PC-3 (cell line): ENCODE measurements around the gene ATP13A3. TPM values are rescaled to one million over a fixed set of nuclear protein-coding genes. Genes with fewer than 3 reads are reported as not detected.

Experiments
- ATAC-seq: fragments of 200-7000 bp; cut with Tn5 transposase; 2 replicates; pipeline ENCODE4 v1.9.1; 2020; ENCODE audit warnings: mild to moderate bottlenecking, moderate library complexity
- BruUV-seq: library from RNA; stranded (reverse); fragments of 400-500 nt; replicated peaks from 2 replicates; lab custom pipeline; 2021; lab: Mats Ljungman, UMichigan
- CTCF ChIA-PET: fragments of 300-600 bp; sonication (Branson Sonifier 250); formaldehyde crosslinking; loops from one replicate; lab custom pipeline; 2022; ENCODE audit warnings: antibody characterized with exemption; lab: Charles Lee
- POLR2A ChIA-PET: fragments of 300-600 bp; sonication (Branson Sonifier 250); formaldehyde crosslinking; loops from one replicate; lab custom pipeline; 2022; ENCODE audit warnings: antibody characterized with exemption; ENCODE audit not compliant: unreplicated experiment; lab: Charles Lee
- DNase-seq: peaks from one replicate; pipeline ENCODE4 v3.0.0-alpha.2; 2015
- H2AFZ ChIP-seq: fragments of 300-600 bp; sonication (generic); 2 replicates; pipeline ENCODE4 v1.6.0; 2016; ENCODE audit warnings: antibody characterized with exemption, low read length
- H3F3A ChIP-seq: fragments of 300-600 bp; sonication (generic); one replicate; pipeline ENCODE4 v1.6.0; 2017; ENCODE audit warnings: antibody characterized with exemption, low read length, control low read depth, mild to moderate bottlenecking; ENCODE audit not compliant: unreplicated experiment
- H3K27ac ChIP-seq: fragments of 300-600 bp; sonication (generic); 2 replicates; pipeline ENCODE4 v1.5.1; 2016; ENCODE audit warnings: mild to moderate bottlenecking, low read length
- H3K27me3 ChIP-seq: fragments of 300-600 bp; sonication (generic); 2 replicates; pipeline ENCODE4 v1.6.1; 2016; ENCODE audit warnings: low read length, mixed read lengths
- H3K36me3 ChIP-seq: fragments of 300-600 bp; sonication (generic); 2 replicates; pipeline ENCODE4 v1.6.1; 2016; ENCODE audit warnings: low read depth, mixed run types, low read length, mixed read lengths
- H3K4me1 ChIP-seq: fragments of 300-600 bp; sonication (generic); 2 replicates; pipeline ENCODE4 v1.5.1; 2016; ENCODE audit warnings: low read length; ENCODE audit not compliant: insufficient read depth
- H3K4me2 ChIP-seq: fragments of 300-600 bp; sonication (generic); 2 replicates; pipeline ENCODE4 v1.6.0; 2016; ENCODE audit warnings: low read length
- H3K4me3 ChIP-seq: fragments of 300-600 bp; sonication (generic); 2 replicates; pipeline ENCODE4 v1.5.1; 2016; ENCODE audit warnings: mild to moderate bottlenecking, low read length, mixed read lengths
- H3K79me2 ChIP-seq: fragments of 300-600 bp; sonication (generic); 2 replicates; pipeline ENCODE4 v1.6.1; 2017; ENCODE audit warnings: low read length, mixed read lengths
- H3K9ac ChIP-seq: fragments of 300-600 bp; sonication (generic); 2 replicates; pipeline ENCODE4 v1.6.0; 2016; ENCODE audit warnings: mild to moderate bottlenecking, low read length
- H3K9me2 ChIP-seq: fragments of 300-600 bp; sonication (generic); replicated peaks from 2 replicates; pipeline ENCODE4 v1.6.1; 2016; ENCODE audit warnings: mixed run types, low read length, mixed read lengths
- H3K9me3 ChIP-seq: fragments of 300-600 bp; sonication (generic); 2 replicates; pipeline ENCODE4 v1.6.1; 2016; ENCODE audit warnings: low read length, mixed read lengths
- H4K20me1 ChIP-seq: fragments of 300-600 bp; sonication (generic); 2 replicates; pipeline ENCODE4 v1.6.1; 2016; ENCODE audit warnings: low read length, mixed read lengths
- CTCF ChIP-seq: fragments of 300-600 bp; sonication (generic); conservative IDR thresholded peaks from 2 replicates; pipeline ENCODE4 v1.5.1; 2017; ENCODE audit warnings: antibody characterized with exemption, low read depth, mild to moderate bottlenecking, low read length
- EZH2 ChIP-seq: fragments of 300-600 bp; sonication (generic); IDR thresholded peaks from one replicate; pipeline ENCODE4 v1.6.1; 2017; ENCODE audit warnings: antibody characterized with exemption, mild to moderate bottlenecking, low read length; ENCODE audit not compliant: unreplicated experiment
- EZH2phosphoT487 ChIP-seq: fragments of 300-600 bp; sonication (generic); IDR thresholded peaks from 2 replicates; pipeline ENCODE4 v1.6.1; 2018; ENCODE audit warnings: mild to moderate bottlenecking, antibody characterized with exemption, low read length, borderline replicate concordance
- intact Hi-C: fragments of 100-400 bp; cut with micrococcal nuclease; formaldehyde crosslinking; loops from 2 replicates; pipeline ENCODE4 v1.9.0; 2023
- total RNA-seq: library from RNA; depleted of rRNA; stranded (reverse); fragments of >200 nt; gene quantifications from 2 replicates; pipeline ENCODE4 v1.2.3, GENCODE V29; 2014

ATP13A3 gene
- total RNA-seq, 1 experiment from 2014 or later = 69.4 TPM

GRCh38 chr3:194455481-194455880 lies 31.3 kb downstream of the ATP13A3 start:
- no peaks in the 10 kb centered on the region for H3F3A ChIP-seq
- no peak overlapping the region for H3K4me2 ChIP-seq
- H3K4me3 ChIP-seq = no peak overlapping the region
- BruUV-seq = no TSS peak
- intact Hi-C loops = no loop called here
- TF ChIP-seq CTCF (no peak), EZH2 (no peak), EZH2phosphoT487 (no peak)
- peaks cover 4% of the 10 kb centered on the region; the same call in 1 of the 2 replicates for H3K4me1 ChIP-seq
- ATAC-seq (no peak), DNase-seq (no peak)
- H3K9ac ChIP-seq = no peak overlapping the region
- ChIA-PET CTCF (no interaction called here), POLR2A (no interaction called here)
- no peaks in the 10 kb centered on the region for H3K9me3 ChIP-seq
- no peaks in the 10 kb centered on the region for H3K79me2 ChIP-seq
- peaks cover 6% of the 10 kb centered on the region; the same call in 1 of the 2 replicates for H4K20me1 ChIP-seq
- no peak overlapping the region for H2AFZ ChIP-seq
- no peak overlapping the region for H3K27ac ChIP-seq
- H3K36me3 ChIP-seq = peaks cover 39% of the 10 kb centered on the region
- no peaks in the 10 kb centered on the region for H3K9me2 ChIP-seq
- H3K27me3 ChIP-seq = no peaks in the 10 kb centered on the region

- Histone ChIP-seq H3K4me3 (no peak overlapping the region), H3K4me2 (peak overlapping the region; percentile 8; the same call in 1 of the 2 replicates), H3F3A (no peaks in the 10 kb centered on the region), H3K36me3 (peaks cover 58% of the 10 kb centered on the region), H3K27me3 (no peaks in the 10 kb centered on the region), H3K27ac (peak overlapping the region; percentile 57), H3K9me3 (no peaks in the 10 kb centered on the region), H3K9me2 (no peaks in the 10 kb centered on the region), H3K79me2 (no peaks in the 10 kb centered on the region), H3K4me1 (peaks cover 16% of the 10 kb centered on the region), H4K20me1 (no peaks in the 10 kb centered on the region), H3K9ac (no peak overlapping the region), H2AFZ (no peak overlapping the region)
- POLR2A ChIA-PET = interaction anchor here (0.8 kb wide), 1 partner anchor 143 kb away, joined by 4 read pairs; no protein-coding TSS in a partner anchor
- BruUV-seq = no TSS peak
- intact Hi-C loops = no loop called here
- CTCF ChIA-PET = interaction anchor here (1.0 kb wide), 2 partner anchors 22 to 143 kb away, joined by 4 to 9 read pairs; no protein-coding TSS in a partner anchor
- peak; percentile 62 for DNase-seq
- no peak for TF ChIP-seq EZH2
- TF ChIP-seq EZH2phosphoT487 = no peak
- no peak for TF ChIP-seq CTCF
- peak; percentile 86 for ATAC-seq
Measured at GRCh38 chr3:194450341-194450740, 36.5 kb downstream of the ATP13A3 start.

GRCh38 chr3:194449913-194450312 lies 36.9 kb downstream of the ATP13A3 start:
- BruUV-seq = no TSS peak
- no peaks in the 10 kb centered on the region for H3F3A ChIP-seq
- ChIA-PET CTCF (interaction anchor here (1.0 kb wide), 2 partner anchors 22 to 144 kb away, joined by 4 to 9 read pairs; no protein-coding TSS in a partner anchor), POLR2A (no interaction called here)
- ATAC-seq = peak; percentile 70
- no peaks in the 10 kb centered on the region for H3K9me3 ChIP-seq
- H3K4me2 ChIP-seq = peak overlapping the region; percentile 8; the same call in 1 of the 2 replicates
- no peaks in the 10 kb centered on the region for H3K27me3 ChIP-seq
- intact Hi-C loops = no loop called here
- H3K27ac ChIP-seq = peak overlapping the region; percentile 57
- TF ChIP-seq EZH2phosphoT487 = no peak
- H3K36me3 ChIP-seq = peaks cover 55% of the 10 kb centered on the region
- no peaks in the 10 kb centered on the region for H3K79me2 ChIP-seq
- peak; percentile 57 for DNase-seq
- peaks cover 16% of the 10 kb centered on the region for H3K4me1 ChIP-seq
- no peak overlapping the region for H2AFZ ChIP-seq
- no peak overlapping the region for H3K4me3 ChIP-seq
- H3K9me2 ChIP-seq = no peaks in the 10 kb centered on the region
- H4K20me1 ChIP-seq = no peaks in the 10 kb centered on the region
- no peak overlapping the region for H3K9ac ChIP-seq
